Ramos (cell line): Measurements from ENCODE around the gene KPNB1.

Experiments used
- in situ Hi-C: fragments of 300-500 bp; cut with MboI; formaldehyde crosslinking; loops from one replicate; pipeline ENCODE4 v1.14.3; 2022; ENCODE audit warnings: low sequenced_read_pairs; ENCODE audit not compliant: unreplicated experiment

The KPNB1 gene

DNA sequence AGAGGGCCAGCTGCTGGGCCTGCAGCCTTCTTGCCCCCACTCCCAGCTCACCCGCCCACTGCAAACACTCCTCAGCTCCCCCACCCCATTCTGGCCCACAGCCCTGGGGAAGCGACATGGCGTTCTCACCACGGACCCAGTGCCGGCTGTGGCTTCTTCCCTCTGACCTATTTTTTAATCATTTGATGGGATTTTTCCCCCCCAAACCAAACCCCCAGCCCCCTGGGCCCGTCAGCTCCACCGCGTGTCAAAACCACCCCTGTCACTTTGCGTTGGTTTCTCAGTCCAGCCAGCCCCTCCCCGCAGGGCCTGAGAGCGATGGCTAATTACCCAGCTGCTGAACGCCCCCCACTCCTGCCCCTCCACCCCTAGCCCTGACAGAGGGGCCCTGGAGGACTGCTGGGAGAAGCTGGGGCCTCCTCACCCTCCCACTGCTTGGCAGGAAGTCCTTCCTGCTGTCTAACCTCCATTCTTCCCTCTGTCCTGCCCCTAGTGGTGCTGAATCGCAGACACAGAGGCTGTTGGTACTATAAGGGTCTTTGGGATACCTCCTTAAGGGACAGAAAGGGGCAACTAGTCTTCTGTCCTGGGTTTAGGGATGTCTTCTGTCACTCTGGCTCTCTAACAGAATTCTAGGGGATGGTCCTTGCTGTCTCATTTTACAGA lies 75.9 kb downstream of the KPNB1 start:
- in situ Hi-C loops, result no loop called here

DNA sequence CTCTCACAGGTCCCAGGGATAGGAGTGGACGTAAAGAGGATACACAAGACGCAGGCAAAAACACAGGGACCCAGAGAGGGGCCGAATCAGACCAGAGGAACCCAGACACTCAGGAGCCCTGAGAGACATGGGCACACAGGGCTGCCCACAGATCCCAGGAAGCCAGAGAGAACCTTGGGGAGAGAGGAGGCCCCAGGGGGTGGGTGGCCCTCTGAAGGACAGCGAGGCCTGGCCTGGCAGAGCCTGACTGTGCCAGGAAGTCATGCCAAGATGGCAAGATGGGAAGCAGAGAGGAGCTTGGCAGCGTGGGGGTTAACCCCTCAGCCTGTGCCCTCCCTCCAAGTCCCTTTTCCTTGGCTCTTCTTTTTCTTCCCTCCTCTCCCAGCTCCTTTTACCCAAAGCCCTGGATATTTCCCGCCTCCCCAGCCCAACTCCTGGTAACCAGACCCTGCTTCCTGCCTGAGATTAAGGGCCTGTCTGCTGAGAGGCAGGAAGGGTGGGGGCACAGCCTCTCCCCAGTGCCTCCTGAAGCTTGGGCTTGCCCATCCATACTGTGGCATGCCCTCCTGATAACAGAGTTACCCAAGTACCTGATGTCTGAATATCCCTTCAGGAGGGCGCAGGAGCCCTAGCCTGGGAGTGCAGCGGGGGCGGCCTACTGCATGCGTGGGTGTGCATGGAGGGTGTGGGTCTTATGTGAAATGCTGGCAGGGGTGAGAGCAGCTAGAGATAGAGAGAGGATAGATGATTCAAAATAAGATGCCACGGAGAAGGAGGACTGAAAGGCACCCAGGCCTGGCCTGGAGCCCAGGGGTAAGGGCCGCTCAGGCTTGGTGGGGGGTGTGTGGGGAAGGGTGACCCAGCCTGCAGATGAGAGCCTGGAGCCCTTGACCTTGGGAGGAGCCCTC lies 77.3 kb downstream of the KPNB1 start:
- in situ Hi-C loops, result no loop called here

DNA sequence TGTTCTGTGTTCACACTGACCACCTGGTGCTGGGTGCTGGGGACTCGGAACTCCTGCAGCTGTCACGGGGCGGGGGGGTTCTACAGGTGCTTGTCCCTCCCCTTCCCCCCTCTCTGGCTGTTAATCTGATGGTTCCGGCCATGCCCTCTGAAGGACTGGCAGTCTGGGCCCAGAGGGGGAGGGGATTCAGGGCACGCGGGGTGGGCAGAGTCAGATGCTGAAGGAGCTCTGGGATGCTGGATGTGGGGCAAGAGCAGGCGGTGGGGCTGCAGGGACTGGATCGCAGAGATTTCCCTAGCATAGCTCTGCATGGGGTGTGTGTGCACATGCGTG lies 78.0 kb downstream of the KPNB1 start:
- in situ Hi-C loops, result no loop called here

DNA sequence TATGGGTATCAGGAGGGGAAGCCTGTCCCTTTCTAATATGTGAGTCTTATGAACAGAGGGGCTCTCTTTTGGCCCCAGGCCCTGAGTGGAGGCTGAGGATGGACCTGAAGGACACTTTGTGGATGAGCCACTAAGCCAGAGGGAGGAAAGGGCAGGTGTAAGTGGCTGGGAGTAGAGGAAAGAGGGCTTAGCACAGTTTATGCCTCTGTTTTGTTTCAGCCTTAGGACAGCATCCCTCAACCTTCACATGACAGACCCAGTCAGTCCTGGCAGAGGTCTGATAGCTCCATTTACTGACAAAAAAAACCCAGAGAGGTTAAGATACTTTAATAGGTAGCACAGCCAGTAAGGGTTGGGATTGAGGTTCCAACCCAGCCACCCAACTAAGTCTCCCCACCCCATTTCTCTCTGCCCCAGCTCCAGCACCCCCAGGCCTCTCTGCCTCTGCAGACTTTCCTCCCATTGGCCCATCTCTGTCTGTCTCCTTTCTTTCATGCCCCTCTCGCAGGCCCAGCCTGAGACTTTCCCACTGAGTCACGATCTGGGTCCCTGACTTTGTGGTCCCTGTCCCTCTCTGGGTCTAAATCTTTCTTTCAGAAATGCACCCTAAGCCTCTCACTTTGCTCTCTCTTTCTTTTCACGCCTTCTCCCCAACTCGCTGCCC lies 78.6 kb downstream of the KPNB1 start:
- in situ Hi-C loops, result no loop called here

DNA sequence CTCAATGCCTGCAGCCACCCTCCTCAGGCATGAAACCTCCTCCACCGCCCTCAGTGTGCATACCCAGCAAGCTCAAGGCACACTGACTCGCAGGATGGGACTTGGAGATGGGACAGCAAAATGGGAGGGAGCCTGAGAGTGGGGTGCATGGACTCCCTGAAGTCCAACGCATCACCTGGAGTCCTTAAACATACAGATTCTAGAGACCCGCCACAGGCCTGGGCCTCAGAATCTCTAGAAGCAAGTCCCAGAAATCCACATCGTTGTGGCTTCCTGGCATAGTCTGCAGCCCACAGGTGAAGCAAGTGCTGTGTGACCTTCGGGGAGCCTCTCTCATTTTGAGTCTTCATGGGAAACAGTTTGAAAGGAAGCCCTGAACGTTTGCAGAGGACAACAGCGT lies 79.8 kb downstream of the KPNB1 start:
- in situ Hi-C loops, result no loop called here

DNA sequence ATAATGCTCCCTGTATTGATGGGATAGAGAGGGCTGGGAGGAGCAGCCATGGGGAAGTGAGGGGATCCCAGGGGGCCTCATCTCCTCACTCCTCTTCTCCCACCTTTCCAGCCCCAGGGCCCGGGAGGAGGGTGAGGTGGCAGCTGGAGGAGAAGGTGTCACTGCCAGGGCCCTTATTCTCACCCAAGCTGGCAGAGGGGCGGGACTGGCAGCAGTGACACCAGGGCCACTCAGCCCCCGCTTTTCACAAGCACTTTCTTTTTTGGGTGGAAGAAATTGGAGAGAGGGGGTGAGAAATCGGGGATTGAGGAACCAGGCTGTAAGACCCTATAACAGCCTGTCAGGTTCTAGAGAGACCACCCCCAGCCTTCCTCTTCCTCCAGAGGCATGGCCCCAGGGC lies 81.0 kb downstream of the KPNB1 start:
- in situ Hi-C loops, result no loop called here

DNA sequence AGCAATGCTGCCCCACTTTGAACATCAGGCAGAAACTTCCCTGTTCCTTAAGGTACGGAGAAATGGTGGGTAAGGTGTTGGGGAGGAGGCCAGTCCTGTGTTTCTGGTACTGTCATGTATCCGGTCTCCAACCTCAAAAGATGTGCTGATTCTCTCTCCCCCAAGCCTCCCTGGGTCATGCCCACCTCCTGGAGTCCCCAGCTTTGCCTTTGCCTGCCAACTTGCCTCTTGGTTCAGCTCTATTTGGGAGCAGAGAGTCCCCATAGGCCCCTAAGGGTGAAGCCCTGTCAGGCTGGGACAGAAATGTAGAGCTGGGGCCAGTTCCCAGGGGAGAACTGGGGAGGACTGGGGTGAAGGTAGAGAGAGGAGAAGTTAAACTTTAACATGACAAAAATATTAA lies 81.7 kb downstream of the KPNB1 start:
- in situ Hi-C loops, result no loop called here

DNA sequence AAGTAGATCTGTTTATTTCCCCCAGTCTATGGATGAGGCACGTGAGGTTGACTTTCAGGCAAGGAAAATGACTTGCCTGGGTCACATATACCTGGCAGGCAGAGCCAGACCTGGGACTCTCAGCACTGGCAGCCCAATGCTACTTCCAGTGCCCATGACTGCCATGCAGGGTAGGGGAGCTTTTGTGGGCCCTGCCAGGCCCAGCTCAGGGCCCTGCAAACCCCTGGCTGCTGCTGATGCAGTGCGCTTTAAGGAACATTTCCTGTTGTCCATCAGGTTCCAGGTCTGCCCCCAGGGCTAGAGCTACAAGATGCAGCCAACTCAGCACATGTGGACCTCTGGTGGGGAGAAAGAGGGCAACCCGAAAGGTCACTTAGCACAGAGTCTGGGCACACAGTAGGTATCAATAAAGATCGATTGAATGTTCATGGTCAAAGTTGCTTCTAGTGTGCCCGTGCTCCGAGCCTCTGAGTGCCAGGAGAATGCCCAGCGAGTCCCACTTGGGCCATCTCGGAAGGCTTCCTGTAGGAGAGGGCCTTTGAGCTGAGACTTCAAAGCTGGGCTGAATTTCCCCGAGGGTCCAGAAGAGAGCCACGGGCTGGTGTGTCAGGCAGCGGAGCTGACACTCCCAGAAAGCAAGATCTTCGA lies 82.8 kb downstream of the KPNB1 start:
- in situ Hi-C loops, result no loop called here

DNA sequence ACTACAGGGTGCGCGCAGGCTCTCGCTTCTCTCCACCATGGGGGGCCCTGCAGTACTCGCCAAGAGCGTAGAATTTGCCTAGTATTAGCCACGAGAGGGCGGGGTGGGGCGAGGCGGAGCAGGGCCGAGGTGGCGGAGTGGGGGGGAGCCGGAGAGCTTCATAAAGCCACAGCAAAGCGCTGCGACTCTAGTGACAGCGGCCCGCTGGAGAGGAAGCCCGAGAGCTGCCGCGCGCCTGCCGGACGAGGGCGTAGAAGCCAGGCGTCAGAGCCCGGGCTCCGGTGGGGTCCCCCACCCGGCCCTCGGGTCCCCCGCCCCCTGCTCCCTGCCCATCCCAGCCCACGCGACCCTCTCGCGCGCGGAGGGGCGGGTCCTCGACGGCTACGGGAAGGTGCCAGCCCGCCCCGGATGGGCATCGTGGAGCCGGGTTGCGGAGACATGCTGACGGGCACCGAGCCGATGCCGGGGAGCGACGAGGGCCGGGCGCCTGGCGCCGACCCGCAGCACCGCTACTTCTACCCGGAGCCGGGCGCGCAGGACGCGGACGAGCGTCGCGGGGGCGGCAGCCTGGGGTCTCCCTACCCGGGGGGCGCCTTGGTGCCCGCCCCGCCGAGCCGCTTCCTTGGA lies 83.4 kb downstream of the KPNB1 start, which contains the start of gene TBX21:
TBX21 (plus strand) TSS at position 190 of the 627 bp plus-strand sequence; CDS start at position 409, 219 bp downstream.
- in situ Hi-C loops, result no loop called here

DNA sequence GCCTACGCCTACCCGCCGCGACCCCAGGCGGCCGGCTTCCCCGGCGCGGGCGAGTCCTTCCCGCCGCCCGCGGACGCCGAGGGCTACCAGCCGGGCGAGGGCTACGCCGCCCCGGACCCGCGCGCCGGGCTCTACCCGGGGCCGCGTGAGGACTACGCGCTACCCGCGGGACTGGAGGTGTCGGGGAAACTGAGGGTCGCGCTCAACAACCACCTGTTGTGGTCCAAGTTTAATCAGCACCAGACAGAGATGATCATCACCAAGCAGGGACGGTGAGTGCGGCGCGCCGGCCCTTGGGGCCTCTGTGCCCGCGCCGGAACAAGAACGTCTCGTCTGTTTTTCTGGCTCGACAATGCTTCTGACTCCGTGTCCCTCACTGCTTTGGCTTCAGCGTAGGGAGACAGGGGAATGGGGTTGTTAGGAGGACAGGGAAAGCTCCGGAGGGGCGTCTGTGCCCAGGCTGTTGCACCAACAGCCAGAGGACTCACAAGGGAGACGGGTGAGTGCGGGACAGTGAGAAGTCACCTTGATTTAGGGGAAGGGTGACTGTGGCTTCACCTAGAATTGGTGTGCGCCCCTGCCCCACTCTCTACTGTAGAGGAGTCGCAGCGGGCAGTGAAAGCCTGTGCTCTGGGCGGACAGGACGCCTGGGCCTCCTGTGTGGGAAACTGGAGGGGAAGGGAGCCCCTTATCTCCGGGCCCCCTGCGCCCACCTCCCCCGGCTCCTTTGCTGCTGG lies 84.1 kb downstream of the KPNB1 start:
- in situ Hi-C loops, result no loop called here

DNA sequence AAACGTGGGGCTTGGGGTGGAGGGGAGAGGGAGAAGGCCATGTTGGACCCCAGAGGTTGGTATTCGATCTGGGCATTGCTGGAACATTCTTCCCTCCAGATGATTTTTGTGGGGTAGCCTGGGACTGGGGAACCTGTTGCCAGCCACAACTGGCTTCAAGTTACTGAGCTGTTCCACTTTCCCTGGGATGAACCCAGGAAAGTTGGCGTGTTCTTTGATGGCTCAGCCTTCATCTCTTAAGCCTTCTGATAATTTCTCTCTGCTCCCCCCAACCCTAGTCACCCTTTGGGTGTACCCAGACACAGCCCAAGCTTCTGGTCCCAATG lies 85.4 kb downstream of the KPNB1 start:
- in situ Hi-C loops, result no loop called here
